Occipital lobe (tissue), 2 donors: ENCODE measurements around the gene OOSP4A. TPM values are rescaled to one million over a fixed set of nuclear protein-coding genes. Genes with fewer than 3 reads are reported as not detected.

Source experiments
- DNase-seq: peaks from one replicate; lab custom pipeline; 2025; lab: John Stamatoyannopoulos, UW
- total RNA-seq: library from RNA; depleted of rRNA; stranded (reverse); fragments of >200 nt; gene quantifications from one replicate; pipeline ENCODE4 v1.2.3, GENCODE V29; 2014

The OOSP4A gene
- not detected for total RNA-seq

GRCh38 chr11:59963733-59964132 is at the start of gene OOSP4A:
TSS of gene OOSP4A (plus strand) at chr11:59964033. CDS start at chr11:59964033, 0 bp downstream.
- no peak for DNase-seq

- no peak for DNase-seq
These were observed 45.4 kb upstream of the OOSP4A start for GRCh38 chr11:59918480-59918879.

DNA sequence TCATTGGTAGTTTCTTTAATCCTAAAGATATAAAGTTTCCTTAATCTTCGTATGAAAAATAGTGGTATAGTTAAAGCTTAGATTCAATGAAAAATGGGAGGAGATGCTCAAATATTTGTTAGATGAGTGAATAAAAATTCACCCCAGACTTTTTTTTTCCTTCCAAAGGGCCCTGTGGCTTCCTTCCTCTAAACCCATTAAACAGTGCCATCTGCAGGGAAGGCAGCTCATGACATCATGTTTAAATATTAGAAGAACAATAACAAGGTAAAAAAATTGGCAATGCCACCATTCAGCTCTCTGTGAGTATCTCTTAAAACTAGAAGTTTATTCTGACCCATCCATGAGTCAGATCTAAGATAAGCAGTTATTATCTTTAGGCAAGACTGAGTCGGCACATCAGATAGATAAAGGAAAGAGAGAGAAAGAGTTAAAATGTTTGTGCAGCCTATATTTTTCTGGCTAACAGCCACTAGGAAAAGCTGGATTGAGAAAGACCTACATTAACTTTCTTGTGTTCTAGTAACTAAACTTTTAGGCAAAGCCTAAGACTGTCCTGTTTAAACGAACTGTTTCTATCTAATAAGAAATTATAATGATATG is 44.7 kb upstream of the OOSP4A start:
- DNase-seq: no peak

- no peak for DNase-seq
These were observed 40.0 kb upstream of the OOSP4A start for GRCh38 chr11:59923813-59924212.

DNA sequence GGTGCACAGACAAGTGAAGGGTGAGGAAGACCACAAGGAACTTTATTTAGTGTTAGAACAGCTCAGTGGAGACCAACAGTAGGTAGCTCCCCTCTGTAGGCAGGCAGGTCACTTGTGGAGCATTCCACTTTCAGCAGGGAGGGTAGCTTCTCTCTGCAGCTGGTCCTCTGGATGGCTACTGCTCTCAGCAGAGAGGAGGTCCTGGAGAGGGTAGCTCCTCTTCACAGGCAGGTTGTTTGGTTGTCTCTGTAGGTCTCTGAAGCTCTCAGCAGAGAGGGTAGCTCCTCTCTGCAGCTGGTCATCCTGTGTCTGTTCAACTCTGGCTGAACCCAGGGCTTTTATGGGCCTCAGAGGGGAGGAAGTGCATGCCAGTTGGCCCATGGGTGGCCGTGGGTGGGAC is 32.1 kb upstream of the OOSP4A start:
- DNase-seq: no peak

DNA sequence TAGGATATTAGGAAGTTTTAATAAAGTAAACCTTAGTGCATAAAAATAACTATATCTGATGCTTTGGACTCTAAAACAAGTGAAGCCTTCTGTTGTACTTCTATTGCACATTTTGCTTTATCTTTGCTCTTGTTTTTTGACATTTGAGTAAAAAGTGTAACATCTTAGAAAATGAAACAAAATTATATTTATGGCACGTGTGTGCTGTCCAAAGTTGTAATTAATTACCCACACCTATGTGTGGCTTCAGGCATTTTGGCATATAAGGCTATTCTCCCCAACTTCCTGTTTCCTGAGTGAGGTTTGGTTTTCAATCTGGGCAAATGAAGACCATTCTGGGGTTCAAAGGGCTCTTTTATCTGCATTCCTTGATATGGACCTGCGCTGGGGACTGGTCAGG is 25.7 kb upstream of the OOSP4A start, which contains the start of gene OOSP1:
TSS of gene OOSP1 (plus strand) at position 301 of the 400 bp plus-strand sequence. CDS start at position 324, 23 bp downstream.
- DNase-seq: no peak

- DNase-seq: no peak
These were observed 25.1 kb upstream of the OOSP4A start for GRCh38 chr11:59938718-59939117.

DNA sequence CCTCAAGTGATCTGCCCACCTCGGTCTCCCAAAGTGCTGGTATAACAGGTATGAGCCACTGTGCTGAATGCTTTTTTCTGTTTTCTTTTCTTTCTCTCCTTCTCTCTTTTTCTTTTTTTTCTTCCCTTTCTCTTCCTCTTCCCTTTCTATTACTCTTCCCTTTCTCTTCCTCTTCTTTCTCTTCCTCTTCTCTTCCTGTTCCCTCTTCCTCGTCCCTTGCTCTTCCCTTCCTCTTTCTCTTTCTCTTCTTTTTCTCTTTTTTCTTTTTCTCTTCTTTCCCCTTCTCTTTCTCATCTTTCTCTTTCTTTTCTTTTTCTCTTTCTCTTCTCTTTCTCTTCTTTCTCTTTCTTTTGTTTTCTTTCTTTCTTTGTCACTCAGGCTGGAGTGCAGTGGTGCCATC is 24.4 kb upstream of the OOSP4A start:
- DNase-seq: no peak

DNA sequence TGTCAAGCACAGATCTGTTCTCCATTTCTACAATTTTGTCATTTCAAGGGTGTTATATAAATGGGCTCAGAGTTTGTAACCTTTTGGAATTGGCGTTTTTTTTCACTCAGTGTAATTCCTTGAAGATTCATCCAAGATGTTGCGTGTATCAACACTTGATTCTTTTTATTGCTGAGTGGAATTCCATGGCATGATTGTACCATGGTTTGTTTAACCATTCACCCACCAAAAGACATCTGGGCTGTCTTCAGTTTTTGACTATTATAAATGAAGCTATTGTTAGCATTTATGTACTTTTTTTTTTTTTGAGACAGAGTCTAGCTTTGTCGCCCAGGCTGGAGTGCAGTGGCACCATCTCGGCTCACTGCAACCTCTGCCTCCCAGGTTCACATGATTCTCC is 22.7 kb upstream of the OOSP4A start:
- no peak for DNase-seq

GRCh38 chr11:59943997-59944714 is 19.7 kb upstream of the OOSP4A start:
- DNase-seq: no peak

- DNase-seq: no peak
These were observed 19.1 kb upstream of the OOSP4A start for GRCh38 chr11:59944720-59945119.

DNA sequence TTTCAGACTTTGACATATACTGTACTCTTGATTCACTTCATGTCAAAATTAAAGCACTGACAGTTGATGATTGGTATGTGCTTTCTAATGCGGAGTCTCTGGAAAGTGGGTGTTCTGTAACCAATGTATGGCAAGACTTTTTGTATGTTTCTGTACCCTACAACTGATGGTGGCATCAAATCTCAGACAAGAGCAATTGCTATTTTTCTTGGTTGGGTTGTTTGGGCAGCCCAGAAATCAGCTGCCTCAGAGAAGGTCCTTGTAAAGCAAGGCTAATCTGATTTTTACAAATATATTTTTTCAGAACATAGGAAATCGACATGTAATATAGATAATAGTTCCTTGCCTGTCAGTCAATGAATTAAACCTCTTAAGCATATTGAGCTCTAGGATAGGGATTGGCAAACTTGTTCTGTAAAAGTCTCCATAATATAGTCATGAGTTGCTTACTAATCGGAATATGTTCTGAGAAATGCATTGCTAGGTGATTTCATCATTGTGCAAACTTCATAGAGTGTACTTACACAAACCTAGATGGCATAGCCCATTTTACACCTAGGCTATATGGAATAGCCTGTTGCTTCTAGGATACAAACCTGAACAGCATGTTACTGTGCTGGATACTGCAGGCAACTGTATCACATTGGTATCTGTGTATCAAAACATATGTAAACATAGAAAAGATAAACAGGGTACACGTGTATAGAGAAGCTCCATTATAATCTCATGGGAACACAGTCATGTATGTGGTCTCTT is 10.2 kb upstream of the OOSP4A start:
- DNase-seq: no peak

DNA sequence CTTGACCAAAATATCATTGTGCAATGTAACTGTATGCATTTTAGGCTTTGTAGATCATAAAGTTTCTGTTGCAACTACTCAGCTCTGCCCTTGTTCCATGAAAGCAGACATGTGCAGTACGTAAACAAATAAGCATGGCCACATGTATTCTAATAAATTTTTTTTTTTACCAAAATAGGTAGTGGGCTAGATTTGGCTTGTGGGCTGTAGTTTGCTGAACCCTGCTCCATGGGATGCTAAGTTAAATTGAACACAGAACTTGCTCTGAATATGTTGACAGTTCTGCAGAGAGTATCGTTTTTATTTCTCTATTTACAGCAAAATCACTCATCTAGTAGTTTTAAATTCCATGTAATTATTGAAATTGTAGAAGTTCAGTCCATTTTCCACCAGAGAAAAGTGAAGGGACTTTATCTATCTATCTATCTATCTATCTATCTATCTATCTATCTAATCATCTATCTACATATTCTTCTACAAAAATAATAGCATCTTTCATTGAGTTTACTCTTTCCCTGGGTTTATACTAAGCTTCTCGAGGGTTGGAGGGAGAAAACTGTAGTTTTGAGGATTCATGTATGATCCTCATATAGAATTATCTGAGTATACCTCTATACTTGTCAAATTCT is 9.5 kb upstream of the OOSP4A start:
- no peak for DNase-seq

GRCh38 chr11:59957094-59957493 is 6.7 kb upstream of the OOSP4A start:
- no peak for DNase-seq

GRCh38 chr11:59960502-59961381 is 3.1 kb upstream of the OOSP4A start:
- no peak for DNase-seq

- DNase-seq: no peak
These were observed 1.7 kb upstream of the OOSP4A start for GRCh38 chr11:59962107-59962482.

DNA sequence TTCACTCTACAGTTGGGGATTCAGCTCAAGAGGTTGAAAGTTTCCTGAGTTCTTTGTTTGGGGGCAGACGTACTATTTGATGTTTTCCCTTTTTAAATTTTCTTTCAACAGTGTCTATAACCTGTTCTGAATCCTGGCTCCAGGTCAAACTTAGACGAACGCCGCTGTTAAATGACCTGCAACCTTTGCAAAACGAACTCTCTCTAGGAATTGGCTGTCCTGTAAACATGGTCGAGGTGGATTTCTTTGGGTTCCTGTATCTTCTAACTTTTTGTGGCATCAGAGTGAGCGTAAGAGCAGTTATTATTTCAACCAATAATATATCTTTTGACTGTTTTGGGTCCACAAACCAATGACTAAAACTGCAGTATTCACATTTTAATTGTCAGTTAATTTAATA is 1.6 kb downstream of the OOSP4A start:
- DNase-seq: no peak

- no peak for DNase-seq
These were observed 2.4 kb downstream of the OOSP4A start for GRCh38 chr11:59966201-59966600.

GRCh38 chr11:59967677-59968394 is 4.0 kb downstream of the OOSP4A start:
- DNase-seq: no peak

DNA sequence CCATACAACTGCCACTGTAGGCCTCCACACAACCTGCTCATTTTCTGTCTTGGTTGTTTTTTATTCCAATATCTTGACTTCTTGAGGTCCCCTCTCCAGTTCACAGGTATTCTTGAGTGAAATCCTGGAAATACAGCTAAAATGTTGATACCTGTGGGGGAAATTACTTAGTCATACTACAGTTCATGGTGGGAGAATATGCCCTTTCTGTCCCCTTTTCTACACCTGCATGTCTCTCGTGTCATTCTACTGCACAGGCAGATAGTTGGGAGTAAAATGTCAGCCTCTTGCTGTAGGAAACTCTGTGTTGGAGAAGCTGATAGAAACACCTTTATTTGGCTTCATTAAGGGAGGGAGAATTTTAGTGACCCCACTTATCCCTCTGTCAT is 4.6 kb downstream of the OOSP4A start:
- DNase-seq: no peak
